HG02840 (cell line): ENCODE measurements around the gene UNC5CL.

ENCODE experiments used
- ATAC-seq: cut with Tn5 transposase; IDR thresholded peaks from one replicate; pipeline ENCODE4 v1.9.1; 2021; ENCODE audit warnings: mild to moderate bottlenecking, moderate library complexity, moderate number of reproducible peaks; ENCODE audit not compliant: unreplicated experiment, low FRiP score

The UNC5CL gene, protein sequence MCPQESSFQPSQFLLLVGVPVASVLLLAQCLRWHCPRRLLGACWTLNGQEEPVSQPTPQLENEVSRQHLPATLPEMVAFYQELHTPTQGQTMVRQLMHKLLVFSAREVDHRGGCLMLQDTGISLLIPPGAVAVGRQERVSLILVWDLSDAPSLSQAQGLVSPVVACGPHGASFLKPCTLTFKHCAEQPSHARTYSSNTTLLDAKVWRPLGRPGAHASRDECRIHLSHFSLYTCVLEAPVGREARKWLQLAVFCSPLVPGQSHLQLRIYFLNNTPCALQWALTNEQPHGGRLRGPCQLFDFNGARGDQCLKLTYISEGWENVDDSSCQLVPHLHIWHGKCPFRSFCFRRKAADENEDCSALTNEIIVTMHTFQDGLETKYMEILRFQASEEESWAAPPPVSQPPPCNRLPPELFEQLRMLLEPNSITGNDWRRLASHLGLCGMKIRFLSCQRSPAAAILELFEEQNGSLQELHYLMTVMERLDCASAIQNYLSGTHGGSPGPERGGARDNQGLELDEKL

DNA sequence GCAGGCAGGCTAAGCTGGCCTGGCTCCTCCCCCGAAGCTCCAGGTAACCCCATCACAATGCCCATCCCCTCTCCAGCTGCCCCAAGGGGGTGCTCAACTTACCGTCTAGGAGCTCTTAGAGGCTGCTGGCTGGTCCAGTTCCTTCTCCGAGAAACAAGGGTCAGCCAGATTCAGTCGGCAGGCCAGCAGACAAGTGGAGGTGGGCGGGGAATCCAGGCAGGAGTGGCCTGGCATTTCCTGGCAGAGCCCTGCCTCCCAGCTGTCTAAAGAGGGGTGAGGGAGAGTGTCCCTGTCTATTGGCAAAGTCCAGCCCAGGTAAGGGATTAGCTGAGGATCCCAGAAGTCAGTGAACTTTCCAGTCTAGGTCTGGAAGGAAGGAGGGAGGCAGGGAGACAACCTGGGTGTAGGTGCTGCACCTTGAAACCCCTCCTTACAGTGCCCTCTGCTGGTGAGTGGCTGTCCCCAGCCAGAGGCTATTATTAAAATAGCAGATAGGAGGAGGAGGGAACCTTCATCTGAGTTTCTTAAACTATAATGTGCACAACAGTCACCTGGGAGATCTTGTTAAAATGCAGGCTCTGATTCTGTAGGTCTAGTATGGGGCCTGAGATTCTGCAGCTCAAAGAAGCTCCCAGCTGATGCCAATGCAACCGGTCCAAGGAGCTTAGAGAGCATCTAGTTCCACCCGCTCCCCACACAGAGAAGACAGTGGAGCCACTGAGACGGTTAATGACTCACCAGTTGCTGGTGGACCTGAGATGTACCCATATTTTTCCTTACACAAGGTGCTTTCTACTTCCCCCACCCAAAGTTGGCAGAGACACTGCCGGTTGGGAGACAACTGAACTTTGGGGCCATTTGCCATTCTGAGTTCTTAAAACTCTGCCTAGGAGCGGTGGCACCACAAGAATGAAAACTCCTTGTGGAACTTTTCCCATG, at the start of gene UNC5CL:
Gene UNC5CL (minus strand): TSS at position 162 of the 939 bp plus-strand sequence. CDS start 4,147 bp downstream, outside the sequence.
- ATAC-seq: no peak

DNA sequence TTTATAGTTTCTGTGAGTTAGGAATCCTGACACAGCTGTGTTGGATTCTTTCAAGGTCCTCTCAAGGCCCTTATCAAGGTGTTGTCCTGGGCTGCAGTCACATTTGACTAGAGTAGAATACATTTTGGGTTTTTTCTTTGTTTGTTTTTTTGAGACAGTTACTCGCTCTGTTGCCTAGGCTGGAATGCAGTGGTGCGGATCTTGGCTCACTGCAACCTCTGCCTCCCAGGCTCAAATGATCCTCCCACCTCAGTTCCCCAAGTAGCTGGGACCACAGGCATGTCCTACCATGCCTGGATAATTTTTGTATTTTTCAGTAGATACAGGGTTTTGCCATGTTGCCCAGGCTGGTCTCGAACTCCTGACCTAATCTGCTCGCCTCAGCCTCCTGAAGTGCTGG, 49.4 kb upstream of the UNC5CL start:
- no peak for ATAC-seq

DNA sequence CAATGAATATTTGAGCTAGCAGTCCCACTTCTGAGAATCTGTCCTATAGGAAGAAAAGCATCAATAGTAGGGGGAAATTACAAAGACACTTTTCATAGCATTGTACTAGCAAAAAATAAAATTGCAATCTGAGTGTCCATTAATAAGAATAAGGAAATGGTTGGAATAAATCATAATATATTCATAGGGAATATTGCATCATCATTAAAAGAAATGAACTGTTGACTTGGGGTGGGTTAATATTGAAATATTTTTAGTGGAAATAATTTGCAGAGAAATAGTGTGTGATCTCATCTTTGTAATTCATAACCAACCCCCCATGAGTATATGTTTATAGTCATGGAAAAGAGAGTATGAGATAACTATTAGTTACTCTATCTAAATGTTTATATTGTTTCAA, 46.2 kb upstream of the UNC5CL start:
- ATAC-seq: no peak

DNA sequence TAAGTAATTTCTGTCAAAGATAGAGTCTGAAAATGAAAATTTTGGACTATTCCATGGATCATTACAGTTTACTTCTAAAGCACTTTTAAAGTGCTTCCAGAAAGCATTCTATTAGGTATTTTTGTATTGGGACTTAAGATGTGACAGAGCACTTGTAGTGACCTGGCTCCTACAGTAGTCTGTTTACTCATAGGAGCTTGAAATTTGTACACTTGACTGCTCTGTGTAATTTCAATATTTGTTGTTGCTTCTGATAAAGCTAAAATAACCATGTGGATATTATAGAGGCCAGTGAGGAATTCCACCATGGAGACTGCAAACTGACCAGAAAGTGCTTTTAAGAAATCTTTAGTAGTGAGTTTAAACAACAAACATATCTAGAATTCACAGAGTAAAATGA, 44.1 kb upstream of the UNC5CL start:
- ATAC-seq: no peak

DNA sequence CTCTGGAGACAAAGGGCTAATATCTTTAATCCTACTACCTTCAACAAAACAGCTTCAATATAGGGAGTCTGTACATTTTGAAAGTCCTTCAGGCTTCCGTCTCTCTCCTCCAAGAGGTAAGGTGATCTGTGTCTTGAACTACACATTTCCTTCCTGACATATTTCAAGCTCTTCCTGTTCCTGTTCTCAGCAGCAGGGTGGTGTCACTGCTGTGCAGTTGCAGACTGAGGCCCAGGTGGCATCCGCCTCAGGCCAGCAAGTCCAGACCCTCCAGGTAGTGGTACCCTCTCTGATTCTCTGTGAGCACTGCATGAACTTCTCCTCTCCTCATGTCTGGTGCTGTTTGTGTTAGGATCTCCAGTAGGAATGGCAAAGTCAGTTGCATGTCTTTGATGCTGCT, 41.6 kb upstream of the UNC5CL start:
- ATAC-seq: no peak

DNA sequence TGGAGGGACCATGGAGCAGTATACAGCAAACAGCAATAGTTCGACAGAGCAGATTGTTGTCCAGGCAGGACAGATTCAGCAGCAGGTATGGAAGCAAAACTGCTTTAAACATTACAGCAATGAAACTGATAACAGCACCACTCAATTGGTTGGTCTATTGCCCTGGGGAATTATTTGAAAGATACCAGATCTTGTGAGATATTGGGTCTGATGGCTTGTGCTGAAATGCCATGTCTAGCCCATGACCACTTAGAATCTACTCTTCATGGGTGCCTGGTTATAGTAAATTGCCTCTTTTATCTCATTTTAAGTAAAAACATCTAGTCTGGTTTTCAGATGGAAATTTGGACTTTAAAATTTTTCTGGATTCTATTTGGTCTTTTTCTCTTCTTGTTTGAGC, 40.1 kb upstream of the UNC5CL start:
- ATAC-seq: no peak

DNA sequence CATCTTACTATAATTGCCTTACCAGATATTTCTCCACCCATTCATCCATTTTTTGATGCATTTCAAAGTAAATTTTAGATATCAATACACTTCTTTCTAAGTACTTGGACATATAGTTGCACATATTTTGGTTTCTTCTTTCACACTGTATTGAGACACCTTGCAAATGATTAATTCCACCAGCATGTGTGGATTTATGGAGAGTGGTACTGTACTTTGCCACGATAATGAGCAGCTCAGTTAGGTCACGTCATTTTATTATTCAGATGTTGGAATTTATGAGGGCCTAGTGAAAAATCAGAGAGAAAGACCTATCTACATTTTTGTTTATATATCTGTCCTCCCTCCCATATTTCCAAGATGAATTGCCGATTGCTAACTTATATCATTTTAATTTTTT, 39.1 kb upstream of the UNC5CL start:
- ATAC-seq: no peak

DNA sequence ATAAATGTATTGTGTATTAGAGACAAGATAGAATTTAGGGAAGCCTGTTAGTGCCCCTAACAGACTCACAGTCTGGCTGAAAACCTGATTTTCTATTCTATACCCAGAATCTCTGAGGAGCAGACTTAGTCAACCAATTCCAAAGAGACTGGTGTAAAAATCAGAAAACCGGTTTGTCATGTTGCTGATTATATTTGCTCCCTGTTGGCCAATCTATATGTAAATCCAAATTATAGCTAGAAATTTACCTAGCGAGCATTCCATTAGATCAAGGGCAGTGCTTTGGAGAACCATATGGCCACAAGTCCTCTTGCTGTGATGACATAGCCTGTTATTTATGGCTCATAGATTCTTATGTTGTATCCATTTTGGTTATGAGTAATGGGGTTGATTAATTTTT, 38.5 kb upstream of the UNC5CL start:
- ATAC-seq: no peak

DNA sequence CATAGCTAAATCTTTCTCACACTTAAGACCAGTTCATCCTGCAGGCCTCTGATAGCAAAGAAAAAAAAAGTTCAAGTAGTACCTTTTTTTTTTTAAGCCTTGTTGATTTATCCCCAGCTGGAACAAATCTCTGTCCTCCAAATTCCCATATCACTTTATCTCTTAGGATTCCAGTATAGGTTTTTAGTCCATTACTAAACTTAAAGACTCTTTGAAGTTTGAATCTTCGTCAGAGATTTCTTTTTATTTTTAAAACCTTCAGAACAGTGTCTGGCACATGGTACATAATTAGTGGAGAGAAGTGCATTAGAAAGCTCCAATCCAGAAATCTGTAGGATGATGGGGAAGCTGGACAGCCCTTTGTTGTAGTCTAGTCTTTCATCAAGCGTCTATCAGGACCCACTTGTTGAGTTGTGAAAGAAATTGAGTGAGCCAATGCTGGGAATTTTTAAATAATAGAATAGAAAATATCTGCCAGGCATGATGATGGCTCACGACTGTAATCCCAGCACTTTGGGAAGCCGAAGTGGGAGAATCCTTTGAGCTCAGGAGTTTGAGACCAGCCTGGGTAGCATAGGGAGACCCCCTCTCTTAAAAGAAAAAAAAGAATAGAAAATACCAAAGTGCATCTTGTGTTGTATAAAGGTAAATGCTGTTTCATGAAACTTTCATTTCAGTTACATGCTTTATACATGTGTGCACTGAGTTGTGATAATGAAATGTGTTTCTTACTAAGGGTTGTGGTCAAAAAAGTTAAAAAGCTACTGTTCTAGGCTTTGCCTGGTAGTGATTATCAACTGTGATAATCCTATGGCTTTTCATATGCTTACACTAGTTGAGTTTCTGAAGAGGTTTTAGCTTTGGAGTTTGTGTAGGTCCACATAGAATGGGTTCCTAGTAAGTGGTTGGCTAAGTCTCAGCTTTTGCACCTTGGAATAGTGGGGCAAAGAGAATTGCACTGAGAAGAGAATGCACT, 36.9 kb upstream of the UNC5CL start:
- ATAC-seq: no peak

DNA sequence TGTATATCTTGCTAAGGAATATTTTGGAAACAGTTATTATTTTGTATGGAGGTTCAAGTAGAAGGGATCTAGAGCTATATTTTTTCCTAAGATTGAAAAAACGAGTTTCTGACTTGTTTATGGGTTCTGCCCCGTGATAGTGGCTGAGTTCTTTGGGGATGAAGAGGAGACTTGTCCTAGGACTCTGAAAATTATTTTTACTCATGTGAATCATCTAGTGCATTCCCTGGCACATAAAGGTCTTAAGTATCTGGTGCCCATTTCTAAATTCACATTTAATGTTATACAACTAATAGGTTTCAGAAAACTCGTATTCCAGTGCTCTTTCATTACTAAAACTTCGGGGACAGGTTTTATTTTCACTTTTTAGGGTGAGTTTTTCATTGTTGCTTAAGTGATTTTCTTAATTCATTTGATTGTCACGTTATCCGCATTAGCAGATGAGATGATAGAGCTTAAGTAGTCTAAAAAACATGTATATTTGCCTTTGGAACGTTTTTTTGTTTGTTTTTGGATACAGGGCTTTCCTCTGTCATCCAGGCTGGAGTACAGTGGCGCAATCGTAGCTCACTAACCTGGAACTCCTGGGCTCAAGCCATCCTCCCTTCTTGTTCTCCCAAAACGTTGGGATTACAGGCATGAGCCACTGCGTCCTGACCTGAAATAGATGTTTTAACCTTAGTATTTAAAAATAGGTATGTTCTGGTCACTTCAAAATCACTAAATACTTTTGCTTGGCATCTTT, 35.8 kb upstream of the UNC5CL start:
- ATAC-seq: no peak

DNA sequence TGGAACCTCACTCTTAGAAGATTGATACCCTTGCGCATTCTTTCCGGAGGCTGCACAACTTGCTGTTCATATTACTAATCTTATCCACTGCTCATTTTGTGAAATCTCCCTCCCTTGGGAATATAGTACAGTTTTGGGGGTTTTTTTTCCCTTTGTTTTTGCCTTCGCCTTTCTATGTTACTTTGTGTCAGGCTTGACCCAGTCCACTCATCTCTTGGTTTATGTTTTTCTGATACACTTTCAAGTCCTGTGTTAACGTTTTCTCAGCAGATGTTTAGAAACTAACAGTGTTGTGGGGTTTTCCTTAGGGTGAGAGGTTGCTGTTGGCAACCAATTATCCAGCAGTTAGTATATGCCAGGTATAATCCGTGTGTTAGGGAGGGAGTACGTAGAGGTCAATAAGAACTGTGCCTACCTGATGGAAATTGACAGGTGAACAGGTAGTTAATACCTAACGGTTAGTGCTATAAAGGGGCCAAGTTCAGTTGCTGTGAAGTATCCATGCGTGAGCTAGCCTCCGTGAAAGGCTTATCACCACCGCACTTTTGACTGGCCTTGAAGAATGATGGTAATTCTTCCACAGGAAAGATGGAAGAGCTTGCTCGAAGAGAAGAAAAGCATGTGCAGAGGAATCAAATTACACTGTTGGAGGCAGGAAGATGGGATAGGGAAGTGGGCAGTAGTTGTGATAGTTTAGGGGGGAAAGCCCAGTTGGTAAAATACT, 35.1 kb upstream of the UNC5CL start:
- ATAC-seq: no peak

DNA sequence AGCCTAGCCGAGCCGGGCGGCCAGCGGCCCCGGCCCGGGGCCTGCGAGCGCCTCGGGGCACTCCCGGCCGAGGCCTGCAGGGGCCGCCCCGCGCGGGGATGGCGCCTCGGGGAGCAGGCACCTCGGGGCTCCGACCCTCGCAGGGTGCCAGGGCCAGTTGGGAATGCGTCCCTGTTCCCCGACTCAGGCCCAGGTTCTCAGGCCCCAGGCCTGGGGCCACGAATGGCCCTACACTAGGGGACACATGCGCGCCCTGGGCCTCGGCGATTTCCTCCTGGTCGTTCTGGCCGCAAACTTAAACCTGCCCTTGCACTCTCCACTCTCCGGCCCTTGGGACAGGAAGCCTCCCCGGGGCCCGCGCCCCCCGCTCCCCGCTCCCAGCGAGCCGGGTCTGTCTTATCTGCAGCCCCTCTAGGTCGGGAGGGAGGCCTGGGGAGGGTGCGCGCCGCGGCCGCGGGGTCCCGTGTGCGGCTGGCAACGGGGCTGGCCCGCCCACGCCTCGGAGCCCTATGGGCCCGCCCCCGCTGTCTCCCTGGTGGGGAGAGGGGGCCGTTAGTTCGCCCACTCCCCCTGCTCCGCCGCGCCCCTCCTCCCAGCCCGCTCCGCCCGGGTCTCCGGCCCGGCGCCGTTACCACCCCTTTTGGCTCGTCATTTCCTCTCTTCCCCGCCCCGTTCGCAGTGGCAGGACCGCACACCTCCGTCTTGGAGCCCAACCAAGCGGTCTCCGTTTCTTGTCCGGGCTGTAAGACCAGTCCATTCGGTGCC, 34.4 kb upstream of the UNC5CL start:
- peak; percentile 25 for ATAC-seq

DNA sequence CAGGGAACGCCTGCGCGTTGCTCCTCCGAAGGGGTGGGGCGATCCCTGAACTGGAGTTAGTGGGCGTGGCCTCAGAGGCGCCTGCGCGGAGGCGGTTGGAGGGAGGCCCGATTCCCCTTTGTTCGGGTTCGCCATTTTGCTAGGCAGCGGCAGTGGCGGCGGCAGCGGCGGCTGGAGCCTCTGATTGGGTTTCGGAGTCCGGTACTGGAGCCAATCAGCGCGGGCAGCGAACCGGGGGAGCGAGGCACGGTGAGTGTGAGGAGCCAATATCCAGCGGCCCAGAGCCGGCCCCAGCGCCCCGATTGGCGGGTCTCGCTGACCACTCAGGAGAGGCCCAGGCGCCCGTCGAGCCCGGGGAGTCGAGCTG, 33.8 kb upstream of the UNC5CL start, which contains the start of gene NFYA:
Gene NFYA (plus strand): TSS at position 139 of the 367 bp plus-strand sequence. CDS start 6,116 bp downstream, outside the sequence.
- peak; percentile 58 for ATAC-seq

DNA sequence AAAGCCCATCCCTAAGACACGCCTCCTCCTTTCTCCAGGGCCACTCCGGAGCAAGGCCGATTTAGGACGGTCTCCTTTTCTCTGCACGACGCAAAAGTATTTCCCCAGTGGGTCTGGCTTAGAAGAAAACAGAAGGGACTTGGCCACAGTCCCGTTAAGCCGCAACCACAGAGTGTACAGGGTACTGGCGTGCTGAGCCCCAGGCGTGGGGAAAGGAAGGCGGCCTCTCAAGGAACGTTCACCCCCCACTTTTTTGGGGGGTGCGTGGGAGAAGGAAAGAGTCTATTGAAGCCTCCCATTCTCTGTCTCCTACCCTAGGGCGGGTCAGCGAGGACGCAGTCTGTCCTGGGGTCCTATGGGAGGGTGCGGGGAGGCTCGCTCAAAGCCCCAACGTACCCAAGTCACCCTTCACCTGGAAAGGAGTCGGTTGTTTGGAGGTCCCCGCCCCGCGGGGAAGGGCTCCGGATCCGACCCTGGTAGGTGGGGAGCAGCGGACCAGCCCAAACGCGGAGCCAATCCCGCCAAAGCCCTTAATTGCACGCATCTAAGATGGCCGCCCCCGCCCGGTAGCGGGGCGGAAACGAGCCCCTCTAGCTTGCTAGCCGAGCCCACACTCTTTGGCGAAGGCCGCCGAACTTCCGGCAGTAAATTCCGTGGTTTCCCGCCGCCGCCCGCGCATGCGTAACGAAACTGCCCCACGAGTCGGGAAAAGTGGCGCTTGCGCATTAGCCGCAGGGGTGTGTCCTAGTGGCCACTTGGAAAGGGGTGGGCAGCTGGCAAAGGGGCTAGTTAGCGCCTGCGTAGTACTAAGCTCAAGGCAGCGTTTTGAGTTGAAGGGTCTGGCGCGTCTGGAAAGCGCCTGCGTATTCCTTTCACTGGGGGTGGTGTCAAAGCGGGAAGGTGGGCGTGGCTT, 33.2 kb upstream of the UNC5CL start, which contains the start of gene OARD1:
Gene OARD1 (minus strand): TSS at position 434 of the 913 bp plus-strand sequence. CDS start 722 bp downstream, outside the sequence.
- peak; percentile 69 for ATAC-seq

DNA sequence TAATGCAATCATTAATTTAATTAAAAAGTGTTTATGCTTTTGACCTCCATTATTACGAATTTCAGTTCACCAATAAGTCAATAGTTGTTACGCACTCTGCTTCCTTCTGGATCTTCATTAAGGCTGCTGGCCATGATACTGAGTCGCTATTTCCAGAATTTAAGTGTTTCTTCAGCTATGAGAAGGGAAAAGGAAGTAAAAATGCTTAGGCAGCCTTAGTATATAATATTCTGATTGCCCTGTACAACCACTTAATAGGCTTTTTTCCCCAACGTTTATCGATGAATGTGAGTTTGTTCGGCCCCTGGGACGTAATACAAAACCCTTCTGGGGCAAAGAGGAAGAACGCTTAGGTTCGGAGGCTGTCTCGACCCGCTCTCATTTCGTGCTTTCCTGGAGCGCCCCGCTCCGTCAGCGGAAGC, 32.5 kb upstream of the UNC5CL start:
- ATAC-seq: no peak

DNA sequence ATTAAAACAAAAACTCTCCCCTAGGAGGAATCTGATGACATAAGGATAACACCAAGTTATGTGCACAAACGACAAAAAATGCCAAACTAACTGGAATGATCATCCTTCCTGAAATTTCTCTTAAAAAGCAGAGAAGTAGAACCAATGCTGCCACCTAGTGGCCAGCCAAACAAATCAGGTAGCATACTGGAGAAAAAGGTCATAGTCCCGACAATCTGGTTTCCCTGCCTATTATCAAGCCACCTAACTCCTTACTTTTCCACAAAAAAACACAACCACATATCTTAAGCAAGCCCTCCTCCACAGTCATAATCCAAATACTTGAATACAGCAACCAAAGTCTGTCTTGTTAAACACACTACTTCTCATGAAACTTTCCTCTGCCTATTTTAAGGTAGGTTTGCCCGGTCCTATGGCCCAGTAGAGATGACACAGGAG, 27.9 kb upstream of the UNC5CL start:
- ATAC-seq: no peak
